ENCODE results near the gene SPAG8. TPM values are rescaled to one million over a fixed set of nuclear protein-coding genes. Genes with fewer than 3 reads are reported as not detected.

SPAG8 gene
- polyA plus RNA-seq, 1 donor from 2014 or later: 1.1 TPM

DNA sequence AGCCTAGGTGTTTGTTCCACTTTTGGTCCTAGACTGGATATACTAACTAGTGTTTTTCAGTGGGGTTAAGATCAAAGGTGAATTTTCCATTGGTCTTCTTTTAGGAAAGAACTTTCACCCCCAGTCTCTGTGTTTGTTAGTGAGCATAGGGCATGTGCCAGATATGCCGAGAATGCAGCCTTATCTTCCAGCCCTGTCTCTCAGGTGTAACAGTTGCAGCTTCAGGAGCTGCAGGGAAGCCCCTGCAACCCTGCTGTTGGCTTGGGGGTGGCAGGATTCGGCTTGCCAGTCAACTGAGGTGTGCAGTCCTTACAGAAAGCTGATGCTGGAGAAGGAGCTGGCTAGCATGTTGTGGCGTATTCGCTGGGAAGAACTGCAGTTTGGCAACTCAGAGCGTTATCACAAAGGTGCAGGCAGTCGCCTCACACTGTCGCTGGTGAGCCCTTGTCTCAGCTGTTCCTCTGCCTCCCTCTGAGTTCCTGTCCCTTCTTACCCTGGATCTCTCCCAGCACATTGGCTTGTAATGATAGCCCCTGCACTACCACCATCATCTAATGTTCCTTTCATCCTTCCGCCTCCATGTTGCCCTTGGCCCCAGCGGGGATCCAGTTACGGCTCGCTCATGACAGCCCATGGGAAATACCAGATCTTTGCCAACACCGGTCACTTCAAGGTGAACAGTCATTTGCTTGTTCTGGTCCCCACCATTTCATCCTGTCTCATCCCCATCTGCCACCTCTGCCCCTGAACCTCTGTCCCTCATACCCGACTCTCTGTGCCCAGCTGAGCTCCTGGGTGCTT lies 10.5 kb downstream of the SPAG8 start:
- H3K9me3 Mint-ChIP-seq: no peaks in the 10 kb centered on the region
- peak overlapping the region in 2 of 3 donors; percentile 5 to 67 for H3K27ac Mint-ChIP-seq
- H3K27me3 Mint-ChIP-seq: no peaks in the 10 kb centered on the region
- H3K4me1 Mint-ChIP-seq: peaks cover 0 to 3% (median 0%) of the 10 kb centered on the region in 3 donors
- no peak overlapping the region for H3K4me3 Mint-ChIP-seq
- peaks cover 10% of the 10 kb centered on the region for H3K36me3 Mint-ChIP-seq

DNA sequence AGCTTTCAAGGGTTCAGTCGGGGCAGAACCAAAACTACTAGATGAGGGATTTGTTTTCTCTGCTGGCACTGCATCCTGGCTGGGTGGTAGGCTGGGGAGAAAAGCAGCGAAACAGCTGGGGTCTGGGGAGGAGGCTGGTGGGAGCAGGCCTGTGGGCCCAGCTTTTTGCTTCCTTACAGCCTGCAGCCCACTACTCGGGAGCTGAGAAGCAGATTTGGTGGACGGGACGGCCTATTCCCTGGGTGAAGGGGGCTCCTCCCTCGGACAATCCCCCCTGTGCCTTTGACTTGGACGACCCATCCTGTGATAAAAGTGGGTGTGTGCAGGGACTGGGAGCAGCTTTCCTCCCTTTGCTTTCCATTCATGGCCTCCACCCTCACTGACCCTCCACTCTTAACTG lies 11.5 kb downstream of the SPAG8 start:
- H3K27ac Mint-ChIP-seq: no peak overlapping the region
- H3K36me3 Mint-ChIP-seq: peaks cover 10% of the 10 kb centered on the region
- H3K27me3 Mint-ChIP-seq: no peaks in the 10 kb centered on the region
- H3K4me1 Mint-ChIP-seq: peaks cover 0 to 3% (median 0%) of the 10 kb centered on the region in 3 donors
- H3K9me3 Mint-ChIP-seq: no peaks in the 10 kb centered on the region
- H3K4me3 Mint-ChIP-seq: no peak overlapping the region

DNA sequence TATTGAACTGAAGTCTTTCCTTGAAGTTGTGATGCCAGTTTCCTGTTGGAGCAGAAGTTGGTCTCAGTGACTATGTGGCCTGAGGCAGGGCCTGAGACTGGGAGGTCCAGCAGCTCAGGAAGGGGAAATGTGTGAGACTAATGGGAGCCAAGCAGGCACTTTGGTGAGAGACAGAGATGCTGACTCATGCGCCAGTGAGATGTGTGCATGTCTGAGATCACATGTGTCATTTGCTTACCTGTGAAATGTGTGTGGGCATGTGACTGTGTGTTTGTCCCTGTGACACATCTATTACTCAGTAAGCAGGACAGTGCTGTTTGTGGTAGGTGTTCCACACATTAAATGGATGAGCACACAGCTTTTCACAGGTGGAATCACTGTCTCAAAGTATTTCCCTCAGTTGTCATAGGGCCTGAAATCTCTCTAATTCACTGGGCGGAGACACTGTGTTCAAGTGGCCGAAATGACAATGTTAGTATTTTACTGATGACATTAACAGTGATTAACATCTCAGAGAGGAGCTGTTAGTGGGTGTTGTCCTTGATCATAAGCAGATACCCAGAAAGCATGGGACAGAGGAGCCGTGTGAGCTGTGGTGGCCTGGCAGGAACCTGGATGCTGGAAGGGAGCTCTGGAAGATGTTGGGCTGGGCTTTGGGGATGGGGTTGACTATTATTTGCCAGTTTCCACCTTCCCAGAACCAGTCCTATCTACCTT lies 13.2 kb downstream of the SPAG8 start:
- H3K27ac Mint-ChIP-seq: no peak overlapping the region
- no peak overlapping the region for H3K4me3 Mint-ChIP-seq
- peaks cover 0 to 3% (median 0%) of the 10 kb centered on the region in 3 donors for H3K4me1 Mint-ChIP-seq
- peaks cover 8% of the 10 kb centered on the region for H3K36me3 Mint-ChIP-seq
- H3K27me3 Mint-ChIP-seq: no peaks in the 10 kb centered on the region
- H3K9me3 Mint-ChIP-seq: no peaks in the 10 kb centered on the region

DNA sequence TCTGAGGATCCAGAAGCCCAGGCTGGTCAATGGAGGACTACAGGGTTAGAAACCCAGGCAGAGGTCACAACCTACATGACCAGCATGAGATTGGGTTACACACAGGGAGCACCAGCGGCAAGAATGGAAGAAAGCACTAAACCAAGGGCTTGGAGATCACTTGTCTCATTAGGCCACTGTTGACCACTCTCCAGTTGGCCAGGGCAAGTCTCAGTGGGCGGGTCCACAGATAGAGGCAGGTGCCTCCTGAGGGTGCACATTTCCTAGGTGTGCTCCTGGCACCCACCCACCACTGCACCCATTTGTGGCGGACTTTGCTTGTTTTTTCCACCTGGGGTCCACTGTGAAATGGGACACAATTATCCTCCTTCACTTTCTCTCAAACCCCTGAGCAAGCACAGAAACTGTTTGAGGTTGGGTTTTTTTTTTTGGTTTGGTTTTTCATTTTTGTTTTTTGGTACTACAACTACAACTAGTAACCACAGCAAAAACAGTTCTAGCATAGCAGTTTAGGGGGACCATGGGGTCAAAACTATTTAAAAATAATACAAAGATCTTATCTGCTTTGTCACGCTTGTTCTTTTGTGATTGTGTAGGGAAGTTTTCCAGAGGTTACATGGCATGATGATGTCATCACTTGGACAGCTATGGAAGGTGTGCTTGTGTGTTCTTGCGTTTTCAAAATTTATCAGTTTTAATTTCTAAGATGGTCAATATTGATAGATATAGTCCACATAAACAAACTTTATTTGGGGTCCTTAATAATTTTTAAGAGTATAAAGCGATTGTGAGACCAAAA lies 14.6 kb downstream of the SPAG8 start:
- no peaks in the 10 kb centered on the region for H3K9me3 Mint-ChIP-seq
- H3K36me3 Mint-ChIP-seq: peaks cover 2% of the 10 kb centered on the region
- no peak overlapping the region for H3K4me3 Mint-ChIP-seq
- H3K4me1 Mint-ChIP-seq: peaks cover 0 to 3% (median 0%) of the 10 kb centered on the region in 3 donors
- H3K27ac Mint-ChIP-seq: no peak overlapping the region
- H3K27me3 Mint-ChIP-seq: no peaks in the 10 kb centered on the region

DNA sequence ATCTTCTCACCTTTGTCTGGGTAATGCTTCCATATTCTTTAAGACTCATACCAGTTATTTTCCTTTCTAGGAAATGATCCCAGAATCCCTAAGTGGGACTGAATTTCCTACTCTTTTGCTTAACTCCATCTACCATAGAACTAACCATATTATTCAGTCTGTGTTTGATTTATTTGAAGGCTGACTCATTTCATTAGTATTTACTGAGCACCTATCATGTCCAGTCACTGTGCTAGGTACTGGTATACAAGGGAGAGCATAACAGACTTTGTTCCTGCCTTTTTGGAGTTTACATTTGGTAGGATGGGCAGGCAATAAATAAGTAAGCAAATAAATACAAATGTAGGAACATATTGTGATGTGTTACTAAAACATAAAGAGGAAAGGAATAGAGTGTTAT lies 16.4 kb downstream of the SPAG8 start:
- no peak overlapping the region for H3K27ac Mint-ChIP-seq
- H3K36me3 Mint-ChIP-seq: no peaks in the 10 kb centered on the region
- H3K4me1 Mint-ChIP-seq: peaks cover 0 to 2% (median 0%) of the 10 kb centered on the region in 3 donors
- H3K27me3 Mint-ChIP-seq: no peaks in the 10 kb centered on the region
- H3K9me3 Mint-ChIP-seq: no peaks in the 10 kb centered on the region
- no peak overlapping the region for H3K4me3 Mint-ChIP-seq

DNA sequence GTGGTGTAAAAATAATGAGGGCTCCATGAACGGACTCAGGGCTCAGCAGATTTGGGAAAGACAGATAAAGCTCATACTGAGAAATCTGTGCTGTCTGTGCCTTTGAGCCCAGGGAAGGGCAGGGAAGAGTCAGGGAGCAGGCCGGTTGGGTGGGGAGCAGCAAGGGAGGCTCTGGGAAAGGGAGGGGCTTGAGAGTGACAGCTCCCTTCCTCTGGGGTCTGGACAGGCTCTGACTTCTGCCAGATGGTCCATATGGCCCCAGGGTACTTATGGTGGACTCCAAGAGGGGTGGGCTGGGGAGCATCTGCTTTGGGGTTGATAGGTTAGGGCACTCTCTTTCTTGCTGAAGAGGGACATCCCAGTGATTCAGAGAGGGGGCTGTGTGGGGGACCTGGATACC lies 18.6 kb downstream of the SPAG8 start:
- Mint-ChIP-seq H3K27ac (no peak overlapping the region), H3K4me3 (no peak overlapping the region), H3K27me3 (no peaks in the 10 kb centered on the region), H3K4me1 (peaks cover 0 to 6% (median 5%) of the 10 kb centered on the region in 3 donors), H3K36me3 (no peaks in the 10 kb centered on the region), H3K9me3 (no peaks in the 10 kb centered on the region)

DNA sequence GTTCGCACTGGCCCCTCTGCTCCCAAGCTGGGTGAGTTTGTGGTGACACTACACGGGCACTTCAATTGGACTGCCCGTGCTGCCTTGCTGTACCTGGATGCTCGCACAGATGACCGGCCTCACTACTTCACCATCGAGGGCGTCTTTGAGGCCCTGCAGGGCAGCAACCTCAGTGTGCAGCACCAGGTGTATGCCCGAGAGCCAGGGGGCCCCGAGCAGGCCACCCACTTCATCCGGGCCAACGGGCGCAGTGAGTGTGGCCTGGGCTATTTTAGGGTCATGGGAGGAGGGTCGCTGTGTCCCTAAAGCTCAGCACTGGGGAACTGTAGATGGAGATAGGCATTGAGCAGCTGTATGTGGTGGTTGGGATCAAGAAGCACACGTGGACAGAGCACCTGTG lies 19.2 kb downstream of the SPAG8 start:
- H3K27ac Mint-ChIP-seq: no peak overlapping the region

DNA sequence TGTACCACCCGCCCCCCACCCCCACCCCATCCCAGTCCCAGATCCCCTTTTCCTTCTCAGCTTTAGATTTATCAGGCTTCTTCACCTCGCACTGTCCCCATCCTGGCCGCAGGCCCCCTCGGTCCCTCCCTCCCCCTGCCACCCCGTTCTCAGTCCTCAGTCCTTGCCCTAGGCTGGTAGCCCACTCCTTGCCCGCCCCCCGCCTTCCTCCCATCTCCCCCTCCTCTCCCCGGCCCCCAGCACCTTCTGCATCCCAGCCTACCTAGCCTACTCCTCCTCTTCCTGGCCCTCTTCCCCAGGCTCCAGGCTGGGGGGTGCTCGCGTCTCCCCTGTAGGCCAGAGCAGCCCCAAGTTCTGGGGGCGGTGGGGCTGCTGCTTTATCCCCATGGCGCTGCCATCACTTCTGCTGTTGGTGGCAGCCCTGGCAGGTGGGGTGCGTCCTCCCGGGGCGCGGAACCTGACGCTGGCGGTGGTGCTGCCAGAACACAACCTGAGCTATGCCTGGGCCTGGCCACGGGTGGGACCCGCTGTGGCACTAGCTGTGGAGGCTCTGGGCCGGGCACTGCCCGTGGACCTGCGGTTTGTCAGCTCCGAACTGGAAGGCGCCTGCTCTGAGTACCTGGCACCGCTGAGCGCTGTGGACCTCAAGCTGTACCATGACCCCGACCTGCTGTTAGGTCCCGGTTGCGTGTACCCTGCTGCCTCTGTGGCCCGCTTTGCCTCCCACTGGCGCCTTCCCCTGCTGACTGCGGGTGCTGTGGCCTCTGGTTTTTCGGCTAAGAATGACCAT lies 19.8 kb downstream of the SPAG8 start:
- Mint-ChIP-seq H3K27me3 (no peaks in the 10 kb centered on the region), H3K4me1 (peaks cover 0 to 6% (median 6%) of the 10 kb centered on the region in 3 donors), H3K27ac (no peak overlapping the region), H3K4me3 (no peak overlapping the region), H3K36me3 (no peaks in the 10 kb centered on the region), H3K9me3 (no peaks in the 10 kb centered on the region)

More for the DNA sequence above, 19.2 kb downstream of the SPAG8 start:
- Mint-ChIP-seq H3K4me3 (no peak overlapping the region), H3K9me3 (no peaks in the 10 kb centered on the region), H3K27me3 (no peaks in the 10 kb centered on the region), H3K4me1 (peaks cover 0 to 6% (median 5%) of the 10 kb centered on the region in 3 donors), H3K36me3 (no peaks in the 10 kb centered on the region)

DNA sequence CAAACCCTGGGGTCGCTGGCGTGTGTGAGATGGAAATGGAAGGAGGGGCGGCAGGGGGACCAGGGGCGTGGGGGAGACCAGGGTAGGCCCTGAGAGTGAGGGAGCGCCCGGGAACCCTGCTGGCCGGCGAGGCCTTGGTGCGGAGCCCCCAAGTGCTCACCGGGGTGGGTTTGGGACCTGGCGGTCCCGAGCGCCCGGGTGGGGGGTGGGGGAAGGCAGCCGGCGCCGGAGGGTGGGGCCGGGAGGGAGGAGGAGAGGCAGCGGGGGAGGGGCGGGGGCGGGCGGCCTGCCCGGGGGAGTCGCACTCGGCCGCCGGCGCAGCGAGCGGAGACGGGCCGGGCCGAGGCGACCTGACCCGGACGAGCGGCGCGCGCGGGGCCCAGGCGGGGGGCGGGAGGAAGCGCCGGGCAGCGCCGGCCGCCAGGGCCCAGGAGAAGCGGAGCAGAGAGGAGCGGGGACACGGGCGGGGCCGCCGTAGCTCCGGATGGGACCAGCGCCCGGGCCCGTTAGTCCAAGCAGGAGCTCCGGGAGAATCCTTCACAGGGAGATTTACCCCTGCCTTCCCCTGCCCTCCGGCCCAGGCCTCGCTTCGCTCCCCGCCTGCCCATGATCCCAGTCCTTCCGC lies 20.7 kb downstream of the SPAG8 start, which contains the start of gene NPR2:
Gene NPR2, plus strand, starts transcription at position 295 of the 625 bp plus-strand sequence. CDS start 818 bp downstream, outside the sequence.
- Mint-ChIP-seq H3K36me3 (no peaks in the 10 kb centered on the region), H3K9me3 (no peaks in the 10 kb centered on the region), H3K27me3 (no peaks in the 10 kb centered on the region), H3K4me3 (no peak within 1 kb of the TSS), H3K27ac (peak within 1 kb of the TSS in 1 of 3 donors; percentile 23), H3K4me1 (peaks cover 0 to 6% (median 6%) of the 10 kb centered on the region in 3 donors)

DNA sequence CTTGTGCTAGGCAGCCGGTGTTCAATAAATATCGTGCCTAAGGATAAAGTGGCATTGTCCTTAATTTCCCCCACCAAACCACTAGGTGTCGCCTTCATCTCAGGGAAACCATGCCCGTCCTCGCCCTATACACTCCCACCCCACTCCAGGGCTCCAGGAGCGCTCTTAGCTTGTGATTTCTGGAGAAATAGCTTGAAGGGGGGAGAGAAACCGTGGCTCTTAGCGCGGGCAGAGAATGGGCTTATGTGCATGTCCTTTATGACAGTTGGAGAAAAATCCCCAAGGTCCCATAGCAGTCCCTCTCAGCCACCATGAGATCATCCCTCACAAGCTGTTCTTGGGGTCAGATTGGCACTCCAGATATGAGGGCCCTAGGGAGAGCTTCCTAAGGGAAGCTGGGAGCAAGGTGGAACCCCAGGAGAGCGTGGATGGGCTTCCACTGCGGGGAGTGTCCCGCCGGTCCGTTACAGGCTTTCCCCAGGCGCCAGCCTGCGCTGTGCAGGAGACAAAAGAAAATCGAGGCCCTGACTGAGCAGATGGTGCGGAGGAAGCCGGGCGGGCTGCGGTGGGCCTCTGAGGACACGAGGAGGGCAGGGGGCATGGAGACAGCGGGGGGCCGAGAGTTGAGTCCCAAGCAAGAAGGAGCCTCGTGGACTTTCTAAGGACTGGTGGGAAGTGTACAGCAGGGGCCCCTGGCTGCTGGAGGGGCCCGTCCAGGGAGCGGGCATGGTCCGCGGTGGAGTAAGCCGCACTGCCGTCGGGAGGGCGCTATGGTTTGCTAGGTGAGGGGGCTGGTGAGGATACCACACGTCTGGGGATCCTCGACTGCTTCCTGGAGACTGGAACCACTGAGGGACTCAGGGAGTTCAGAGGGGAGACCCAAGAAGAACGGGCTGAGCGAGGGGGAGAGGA lies 21.4 kb downstream of the SPAG8 start:
- Mint-ChIP-seq H3K27ac (peak overlapping the region in 1 of 3 donors; percentile 23), H3K36me3 (no peaks in the 10 kb centered on the region), H3K4me1 (peaks cover 0 to 6% (median 6%) of the 10 kb centered on the region in 3 donors), H3K4me3 (no peak overlapping the region), H3K9me3 (no peaks in the 10 kb centered on the region), H3K27me3 (no peaks in the 10 kb centered on the region)

DNA sequence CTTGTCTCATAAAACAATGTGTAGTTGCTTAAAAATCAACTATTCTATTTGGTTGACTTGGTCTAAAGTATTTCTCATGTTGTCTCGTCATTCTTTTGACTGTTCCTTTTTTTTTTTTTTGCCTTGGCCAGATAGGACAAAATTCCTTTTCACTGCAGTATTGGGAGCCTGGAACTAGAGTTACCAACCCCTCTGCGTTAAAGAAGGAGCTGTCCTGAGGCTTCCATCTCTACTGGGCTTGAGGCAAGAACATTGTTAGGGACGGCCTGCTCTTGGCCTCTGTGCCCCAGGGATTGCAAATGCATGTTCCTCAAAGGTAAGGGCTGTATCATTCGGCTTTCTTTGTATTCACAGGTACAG lies 22.1 kb downstream of the SPAG8 start:
- H3K9me3 Mint-ChIP-seq: no peaks in the 10 kb centered on the region
- no peaks in the 10 kb centered on the region for H3K36me3 Mint-ChIP-seq
- H3K27me3 Mint-ChIP-seq: no peaks in the 10 kb centered on the region
- no peak overlapping the region for H3K4me3 Mint-ChIP-seq
- peaks cover 0 to 6% (median 6%) of the 10 kb centered on the region in 3 donors for H3K4me1 Mint-ChIP-seq
- H3K27ac Mint-ChIP-seq: peak overlapping the region in 1 of 3 donors; percentile 23

DNA sequence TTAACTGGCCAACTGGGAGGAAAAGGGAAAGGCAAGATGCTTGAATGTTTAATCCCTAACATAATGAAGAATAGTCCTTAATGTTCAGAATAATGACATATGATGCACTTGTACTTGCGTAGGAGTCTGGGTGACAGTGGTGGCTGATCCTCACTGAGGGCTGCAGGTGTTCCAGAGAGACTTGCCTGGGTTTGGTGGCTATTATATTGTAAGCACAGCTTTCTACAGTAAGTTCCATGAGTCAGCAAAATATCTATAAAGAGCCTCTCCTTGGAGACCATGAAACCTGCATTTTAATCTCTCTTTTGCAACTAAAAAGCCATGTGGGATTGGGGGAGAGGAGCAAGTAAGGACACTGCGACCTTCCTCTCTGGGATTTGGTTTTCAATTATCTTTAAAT lies 22.5 kb downstream of the SPAG8 start:
- no peak overlapping the region for H3K27ac Mint-ChIP-seq
- H3K4me1 Mint-ChIP-seq: peaks cover 0 to 6% (median 6%) of the 10 kb centered on the region in 3 donors
- H3K9me3 Mint-ChIP-seq: no peaks in the 10 kb centered on the region
- peaks cover 2% of the 10 kb centered on the region for H3K36me3 Mint-ChIP-seq
- no peak overlapping the region for H3K4me3 Mint-ChIP-seq
- no peaks in the 10 kb centered on the region for H3K27me3 Mint-ChIP-seq

DNA sequence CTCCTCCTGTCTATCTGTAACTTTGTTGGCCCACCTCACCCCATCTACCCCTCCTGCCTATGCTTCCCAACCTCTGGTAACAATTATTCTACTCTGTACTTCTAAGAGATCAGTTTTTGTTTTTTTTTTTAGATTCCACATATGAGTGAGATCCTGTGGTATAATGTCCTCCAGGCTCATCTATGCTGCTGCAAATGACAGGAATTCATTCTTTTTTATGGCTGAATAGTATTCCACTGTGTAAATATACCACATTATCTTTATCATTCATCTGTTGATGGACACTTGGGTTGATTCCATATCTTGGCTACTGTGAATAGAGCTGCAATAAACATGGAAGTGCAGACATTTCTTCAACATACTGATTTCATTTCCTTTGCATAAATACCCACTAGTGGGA lies 28.6 kb downstream of the SPAG8 start:
- Mint-ChIP-seq H3K27ac (no peak overlapping the region), H3K36me3 (peaks cover 6% of the 10 kb centered on the region), H3K9me3 (no peaks in the 10 kb centered on the region), H3K4me3 (no peak overlapping the region), H3K4me1 (peaks cover 0 to 1% (median 0%) of the 10 kb centered on the region in 3 donors), H3K27me3 (no peaks in the 10 kb centered on the region)

All from IgD-negative memory B cell (primary cell).